ENCODE results near the gene LAMP1.

Gene LAMP1

GRCh38 chr13:113322890-113323651 is 26.0 kb downstream of the LAMP1 start:
- H3K4me3 ChIP-seq (ENCODE audit: low read length), result no peak overlapping the region
- no peak for DNase-seq (ENCODE audit: low read depth)

GRCh38 chr13:113323869-113324268 is 26.8 kb downstream of the LAMP1 start:
- no peak for DNase-seq (ENCODE audit: low read depth)
- TF ChIP-seq CTCF (conservative IDR thresholded peaks at IDR 0.05; ENCODE audit: low read length), result no peak
- no peak overlapping the region for H3K4me3 ChIP-seq (ENCODE audit: low read length)

More at GRCh38 chr13:113322890-113323651, 26.0 kb downstream of the LAMP1 start:
- TF ChIP-seq CTCF (conservative IDR thresholded peaks at IDR 0.05; ENCODE audit: low read length), result no peak

GRCh38 chr13:113324398-113324797 is 27.4 kb downstream of the LAMP1 start:
- no peak for TF ChIP-seq CTCF (conservative IDR thresholded peaks at IDR 0.05; ENCODE audit: low read length)
- H3K4me3 ChIP-seq (ENCODE audit: low read length), result no peak overlapping the region
- no peak for DNase-seq (ENCODE audit: low read depth)

GRCh38 chr13:113325779-113326178 is 28.7 kb downstream of the LAMP1 start:
- no peak for DNase-seq (ENCODE audit: low read depth)
- H3K4me3 ChIP-seq (ENCODE audit: low read length), result no peak overlapping the region
- no peak for TF ChIP-seq CTCF (conservative IDR thresholded peaks at IDR 0.05; ENCODE audit: low read length)

GRCh38 chr13:113327391-113327765 is 30.3 kb downstream of the LAMP1 start:
- no peak overlapping the region for H3K4me3 ChIP-seq (ENCODE audit: low read length)
- TF ChIP-seq CTCF (conservative IDR thresholded peaks at IDR 0.05; ENCODE audit: low read length), result no peak
- no peak for DNase-seq (ENCODE audit: low read depth)

GRCh38 chr13:113327766-113328471 is 30.9 kb downstream of the LAMP1 start:
- TF ChIP-seq CTCF (conservative IDR thresholded peaks at IDR 0.05; ENCODE audit: low read length), result no peak
- no peak for DNase-seq (ENCODE audit: low read depth)
- no peak overlapping the region for H3K4me3 ChIP-seq (ENCODE audit: low read length)

- no peak overlapping the region for H3K4me3 ChIP-seq (ENCODE audit: low read length)
- no peak for TF ChIP-seq CTCF (conservative IDR thresholded peaks at IDR 0.05; ENCODE audit: low read length)
- DNase-seq (ENCODE audit: low read depth), result no peak
Measured at GRCh38 chr13:113328851-113329250, 31.8 kb downstream of the LAMP1 start.
